Testis (tissue), 2 donors: ENCODE measurements around the gene DUSP2.

Experiments used
- POLR2A ChIP-seq: fragments of 450-650 bp; IDR thresholded peaks from one replicate; pipeline ENCODE4 v1.6.1; 2017; ENCODE audit warnings: antibody characterized with exemption, mild to moderate bottlenecking, moderate library complexity
- TF ChIP-seq, protein P1 (sequence below), 3 experiments: fragments of 450-650 bp in 2 of 3; fragments of 200-600 bp in 1 of 3; sonication (generic) in 1 of 3; IDR thresholded peaks; one replicate each; pipeline ENCODE4 v1.5.1; 2016 to 2019; ENCODE audit warnings: antibody characterized with exemption in 3 of 3, mild to moderate bottlenecking in 2 of 3, moderate library complexity in 1 of 3

DNA sequence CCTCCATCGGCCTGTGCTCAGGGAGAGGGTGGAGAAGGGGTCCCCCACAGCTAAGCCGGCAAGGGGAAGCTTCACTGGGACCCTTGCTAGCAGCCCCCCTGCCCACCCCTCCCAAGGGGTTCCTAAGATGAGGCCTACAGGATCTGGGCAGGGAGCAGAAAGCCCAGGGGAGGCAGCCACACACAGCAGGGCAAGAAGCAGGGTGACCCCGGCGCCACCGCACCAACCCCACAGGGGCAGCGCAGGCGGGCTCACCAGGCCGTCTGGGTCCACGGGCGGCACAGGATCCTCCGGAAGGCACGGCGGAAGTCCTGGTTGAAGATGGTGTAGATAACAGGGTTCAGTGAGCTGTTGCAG, 30.7 kb downstream of the DUSP2 start:
- TF ChIP-seq, protein P1, sequence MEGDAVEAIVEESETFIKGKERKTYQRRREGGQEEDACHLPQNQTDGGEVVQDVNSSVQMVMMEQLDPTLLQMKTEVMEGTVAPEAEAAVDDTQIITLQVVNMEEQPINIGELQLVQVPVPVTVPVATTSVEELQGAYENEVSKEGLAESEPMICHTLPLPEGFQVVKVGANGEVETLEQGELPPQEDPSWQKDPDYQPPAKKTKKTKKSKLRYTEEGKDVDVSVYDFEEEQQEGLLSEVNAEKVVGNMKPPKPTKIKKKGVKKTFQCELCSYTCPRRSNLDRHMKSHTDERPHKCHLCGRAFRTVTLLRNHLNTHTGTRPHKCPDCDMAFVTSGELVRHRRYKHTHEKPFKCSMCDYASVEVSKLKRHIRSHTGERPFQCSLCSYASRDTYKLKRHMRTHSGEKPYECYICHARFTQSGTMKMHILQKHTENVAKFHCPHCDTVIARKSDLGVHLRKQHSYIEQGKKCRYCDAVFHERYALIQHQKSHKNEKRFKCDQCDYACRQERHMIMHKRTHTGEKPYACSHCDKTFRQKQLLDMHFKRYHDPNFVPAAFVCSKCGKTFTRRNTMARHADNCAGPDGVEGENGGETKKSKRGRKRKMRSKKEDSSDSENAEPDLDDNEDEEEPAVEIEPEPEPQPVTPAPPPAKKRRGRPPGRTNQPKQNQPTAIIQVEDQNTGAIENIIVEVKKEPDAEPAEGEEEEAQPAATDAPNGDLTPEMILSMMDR (IDR thresholded peaks at IDR 0.05): no peak
- TF ChIP-seq POLR2A: no peak
